Ectodermal cell (in vitro differentiated cells): ENCODE measurements around the gene TTC39C.

ENCODE experiments used
- H3K27ac ChIP-seq: 2 replicates; pipeline ENCODE4 v1.7.0; 2013; ENCODE audit warnings: mild to moderate bottlenecking, low read depth, low read length; ENCODE audit not compliant: insufficient read depth, poor library complexity, severe bottlenecking
- H3K27me3 ChIP-seq: 2 replicates; pipeline ENCODE4 v1.7.0; 2013; ENCODE audit warnings: mild to moderate bottlenecking, low read length; ENCODE audit not compliant: insufficient read depth, control insufficient read depth, poor library complexity, severe bottlenecking
- H3K36me3 ChIP-seq: one replicate; pipeline ENCODE4 v1.7.0; 2013; ENCODE audit warnings: low read length; ENCODE audit not compliant: control insufficient read depth, insufficient read depth
- H3K4me1 ChIP-seq: one replicate; pipeline ENCODE4 v1.7.0; 2013; ENCODE audit warnings: low read length; ENCODE audit not compliant: control insufficient read depth, insufficient read depth
- H3K4me3 ChIP-seq: 2 replicates; pipeline ENCODE4 v1.7.0; 2013; ENCODE audit warnings: low read depth, low read length, control low read depth; ENCODE audit not compliant: insufficient read depth
- H3K9me3 ChIP-seq: 2 replicates; pipeline ENCODE4 v1.7.0; 2013; ENCODE audit warnings: mild to moderate bottlenecking, low read length, moderate library complexity; ENCODE audit not compliant: control insufficient read depth
- WGBS, 2 experiments: methylation state at CpG; one replicate each; pipeline ENCODE4 v1.1.7; 2013; ENCODE audit warnings: missing lambda C conversion rate in 2 of 2; 5-methylcytosine and 5-hydroxymethylcytosine counted together

The TTC39C gene

GRCh38 chr18:24157855-24158254 lies 143.3 kb downstream of the TTC39C start:
- no peaks in the 10 kb centered on the region for H3K27me3 ChIP-seq
- H3K36me3 ChIP-seq, result peaks cover 14% of the 10 kb centered on the region
- H3K27ac ChIP-seq, result no peak overlapping the region
- 94 to 96% methylated on average over 3 of the region's 3 CpGs for WGBS, 2 experiments
- H3K4me1 ChIP-seq, result no peaks in the 10 kb centered on the region
- H3K9me3 ChIP-seq, result no peaks in the 10 kb centered on the region
- no peak overlapping the region for H3K4me3 ChIP-seq

GRCh38 chr18:24160086-24160485 lies 145.5 kb downstream of the TTC39C start:
- Histone ChIP-seq H3K9me3 (no peaks in the 10 kb centered on the region), H3K27ac (no peak overlapping the region), H3K4me3 (no peak overlapping the region), H3K36me3 (peaks cover 19% of the 10 kb centered on the region), H3K27me3 (no peaks in the 10 kb centered on the region), H3K4me1 (no peaks in the 10 kb centered on the region)
- 95 to 97% methylated on average over 4 to 5 of the region's 5 CpGs for WGBS, 2 experiments

GRCh38 chr18:24161304-24161703 lies 146.8 kb downstream of the TTC39C start:
- Histone ChIP-seq H3K36me3 (peaks cover 17% of the 10 kb centered on the region), H3K27me3 (no peaks in the 10 kb centered on the region), H3K4me3 (no peak overlapping the region), H3K27ac (no peak overlapping the region), H3K4me1 (no peaks in the 10 kb centered on the region), H3K9me3 (no peaks in the 10 kb centered on the region)
- WGBS, 2 experiments, result 95 to 98% methylated on average over 2 of the region's 2 CpGs

GRCh38 chr18:24168496-24168895 lies 153.9 kb downstream of the TTC39C start:
- H3K27ac ChIP-seq, result no peak overlapping the region
- no peak overlapping the region for H3K4me3 ChIP-seq
- no peaks in the 10 kb centered on the region for H3K27me3 ChIP-seq
- H3K4me1 ChIP-seq, result no peaks in the 10 kb centered on the region
- no peaks in the 10 kb centered on the region for H3K9me3 ChIP-seq
- 94 to 97% methylated on average over 7 of the region's 7 CpGs for WGBS, 2 experiments
- peaks cover 14% of the 10 kb centered on the region for H3K36me3 ChIP-seq

- H3K9me3 ChIP-seq, result no peaks in the 10 kb centered on the region
- no peaks in the 10 kb centered on the region for H3K27me3 ChIP-seq
- H3K4me3 ChIP-seq, result no peak overlapping the region
- no peak overlapping the region for H3K27ac ChIP-seq
- WGBS, 2 experiments, result 94 to 96% methylated on average over 8 of the region's 8 CpGs
- H3K36me3 ChIP-seq, result peaks cover 13% of the 10 kb centered on the region
- no peaks in the 10 kb centered on the region for H3K4me1 ChIP-seq
These were observed 155.8 kb downstream of the TTC39C start for GRCh38 chr18:24170360-24170759.

- Histone ChIP-seq H3K9me3 (no peaks in the 10 kb centered on the region), H3K4me1 (no peaks in the 10 kb centered on the region), H3K4me3 (no peak overlapping the region), H3K27ac (no peak overlapping the region), H3K27me3 (no peaks in the 10 kb centered on the region), H3K36me3 (peaks cover 3% of the 10 kb centered on the region)
- 95% methylated on average over 3 of the region's 3 CpGs for WGBS, 2 experiments
These were observed 159.4 kb downstream of the TTC39C start for GRCh38 chr18:24173997-24174396.

GRCh38 chr18:24176727-24177416 lies 162.3 kb downstream of the TTC39C start:
- 62 to 67% methylated on average over 7 of the region's 7 CpGs for WGBS, 2 experiments
- Histone ChIP-seq H3K36me3 (peaks cover 3% of the 10 kb centered on the region), H3K27me3 (no peaks in the 10 kb centered on the region), H3K4me3 (no peak overlapping the region), H3K9me3 (no peaks in the 10 kb centered on the region), H3K27ac (no peak overlapping the region), H3K4me1 (no peaks in the 10 kb centered on the region)

- Histone ChIP-seq H3K4me1 (no peaks in the 10 kb centered on the region), H3K27me3 (no peaks in the 10 kb centered on the region), H3K9me3 (no peaks in the 10 kb centered on the region), H3K4me3 (no peak overlapping the region), H3K36me3 (peaks cover 3% of the 10 kb centered on the region), H3K27ac (no peak overlapping the region)
- 74 to 93% methylated on average over 5 of the region's 5 CpGs for WGBS, 2 experiments
These were observed 163.1 kb downstream of the TTC39C start for GRCh38 chr18:24177499-24178133.

- H3K27ac ChIP-seq, result no peak overlapping the region
- H3K36me3 ChIP-seq, result no peaks in the 10 kb centered on the region
- no peak overlapping the region for H3K4me3 ChIP-seq
- H3K4me1 ChIP-seq, result peaks cover 3% of the 10 kb centered on the region
- no peaks in the 10 kb centered on the region for H3K9me3 ChIP-seq
- H3K27me3 ChIP-seq, result no peaks in the 10 kb centered on the region
- no CpG with 5 or more reads among the region's 1 CpG for WGBS, 2 experiments
These were observed 165.5 kb downstream of the TTC39C start for GRCh38 chr18:24180048-24180447.

- WGBS, 2 experiments, result 90 to 100% methylated on average over 1 to 2 of the region's 2 CpGs
- Histone ChIP-seq H3K4me3 (no peak overlapping the region), H3K9me3 (no peaks in the 10 kb centered on the region), H3K27me3 (no peaks in the 10 kb centered on the region), H3K4me1 (peaks cover 3% of the 10 kb centered on the region), H3K27ac (no peak overlapping the region), H3K36me3 (no peaks in the 10 kb centered on the region)
These were observed 167.3 kb downstream of the TTC39C start for GRCh38 chr18:24181806-24182205.
